Esophagus muscularis mucosa (tissue), 4 donors: ENCODE measurements around the gene GAS2L2. TPM values are rescaled to one million over a fixed set of nuclear protein-coding genes. Genes with fewer than 3 reads are reported as not detected.

Source experiments
- DNase-seq: peaks from one replicate; pipeline ENCODE4 v3.0.0-alpha.2; 2017; ENCODE audit errors: extremely low spot score
- H3K27ac ChIP-seq, 4 donors: fragments of 200-600 bp; sonication (generic); replicated peaks in 1 of 4; 1 replicate in 3 of 4; 2 replicates in 1 of 4; pipeline ENCODE4 v1.5.1; 2016 to 2019; ENCODE audit warnings: mild to moderate bottlenecking in 1 of 4
- H3K27me3 ChIP-seq, 4 donors: fragments of 200-600 bp; sonication (generic); one replicate each; pipeline versions ENCODE4 v1.5.1 to v1.6.0; 2016 to 2019
- H3K36me3 ChIP-seq, 4 donors: fragments of 200-600 bp; sonication (generic); one replicate each; pipeline ENCODE4 v1.5.1; 2016 to 2019
- H3K4me1 ChIP-seq, 4 donors: fragments of 200-600 bp; sonication (generic); one replicate each; pipeline ENCODE4 v1.5.1; 2016 to 2019
- H3K4me3 ChIP-seq, 4 donors: fragments of 200-600 bp; sonication (generic); 1 replicate in 2 of 4; 2 replicates in 2 of 4; pipeline ENCODE4 v1.5.1; 2016 to 2019; ENCODE audit warnings: mild to moderate bottlenecking in 4 of 4, moderate library complexity in 1 of 4
- H3K9me3 ChIP-seq, 4 donors: fragments of 200-600 bp; sonication (generic); 1 replicate in 3 of 4; 2 replicates in 1 of 4; pipeline ENCODE4 v1.5.1; 2016 to 2019
- CTCF ChIP-seq, 3 experiments: fragments of 200-600 bp in 2 of 3; fragments of 450-650 bp in 1 of 3; sonication (generic) in 2 of 3; IDR thresholded peaks; one replicate each; pipeline ENCODE4 v1.5.1; 2017 to 2019; ENCODE audit warnings: antibody characterized with exemption in 3 of 3, mild to moderate bottlenecking in 2 of 3, moderate library complexity in 1 of 3
- EP300 ChIP-seq: sonication (generic); formaldehyde crosslinking; IDR thresholded peaks from one replicate; pipeline ENCODE4 v1.6.1; 2017; ENCODE audit warnings: antibody characterized with exemption
- POLR2A ChIP-seq: fragments of 450-650 bp; IDR thresholded peaks from one replicate; pipeline ENCODE4 v1.6.1; 2017; ENCODE audit warnings: antibody characterized with exemption, moderate library complexity, mild to moderate bottlenecking, low read depth
- POLR2AphosphoS5 ChIP-seq, 2 donors: sonication (generic); formaldehyde crosslinking; IDR thresholded peaks; one replicate each; pipeline ENCODE4 v1.6.1; 2017; ENCODE audit warnings: antibody characterized with exemption in 2 of 2
- WGBS: methylation state at CpG from one replicate; pipeline ENCODE4 v1.1.5; 2018; 5-methylcytosine and 5-hydroxymethylcytosine counted together
- intact Hi-C: fragments of 100-400 bp; cut with DNase I; formaldehyde crosslinking; loops from one replicate; pipeline ENCODE4 v1.15.1; 2023
- total RNA-seq, 4 donors: library from RNA; depleted of rRNA; stranded (reverse); fragments of >200 nt; gene quantifications; one replicate each; pipeline versions ENCODE4 v1.1.0 to v1.2.1, GENCODE V29; 2016

GAS2L2 gene
- total RNA-seq, 4 donors from 2014 or later: 0.42 to 0.80 (median 0.48) TPM

DNA sequence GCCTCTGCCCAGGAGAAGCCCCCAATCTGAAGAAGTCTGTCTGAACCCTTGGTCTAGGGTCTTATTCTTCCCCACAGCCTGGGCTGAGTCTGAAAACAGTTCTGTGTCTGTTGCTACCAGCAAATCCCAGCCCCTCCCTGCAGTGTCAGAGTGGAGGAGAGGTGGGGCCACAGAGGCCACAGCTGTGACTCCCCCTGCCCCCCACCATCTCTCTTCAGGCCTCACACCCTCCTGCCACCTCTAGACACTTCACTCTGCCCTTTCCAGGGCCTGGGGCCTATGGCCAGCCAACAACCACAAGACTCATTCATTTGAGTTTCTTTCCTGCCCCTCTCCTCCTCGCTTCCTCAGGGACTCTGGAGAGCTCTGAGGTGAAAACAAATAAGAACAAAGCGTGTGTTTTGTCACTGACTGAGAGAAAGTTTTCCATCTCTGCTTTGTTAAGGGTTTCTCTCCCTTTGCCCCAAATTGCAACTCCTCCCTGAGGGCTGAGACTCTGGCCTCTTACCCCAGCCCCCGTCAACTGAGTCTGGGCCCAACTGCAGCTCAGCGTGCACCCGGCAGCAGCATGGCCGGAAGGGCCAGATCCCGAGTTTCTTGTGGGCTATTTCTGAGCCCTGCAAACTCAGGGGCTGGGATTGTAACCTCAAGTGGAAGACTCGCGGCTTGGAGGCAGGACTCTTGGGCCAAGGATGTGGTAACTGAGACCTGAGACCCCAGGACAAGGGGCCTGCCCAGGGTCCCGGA is 20.8 kb upstream of the GAS2L2 start:
- peaks cover 0 to 14% (median 2%) of the 10 kb centered on the region in 4 donors for H3K36me3 ChIP-seq
- peaks cover 23 to 71% (median 61%) of the 10 kb centered on the region in 4 donors for H3K4me1 ChIP-seq
- no peaks in the 10 kb centered on the region for H3K27me3 ChIP-seq
- peak overlapping the region; percentile 89 to 91 (median 90) for H3K27ac ChIP-seq
- H3K9me3 ChIP-seq: no peaks in the 10 kb centered on the region
- TF ChIP-seq EP300 (no peak), POLR2A (no peak), POLR2AphosphoS5 (IDR thresholded peaks at IDR 0.05) (no peak), CTCF (IDR thresholded peaks at IDR 0.05) (no peak)
- DNase-seq: no peak
- no peak overlapping the region for H3K4me3 ChIP-seq
- intact Hi-C loops: no loop called here
- WGBS: 42% methylated on average over 9 of the region's 10 CpGs

DNA sequence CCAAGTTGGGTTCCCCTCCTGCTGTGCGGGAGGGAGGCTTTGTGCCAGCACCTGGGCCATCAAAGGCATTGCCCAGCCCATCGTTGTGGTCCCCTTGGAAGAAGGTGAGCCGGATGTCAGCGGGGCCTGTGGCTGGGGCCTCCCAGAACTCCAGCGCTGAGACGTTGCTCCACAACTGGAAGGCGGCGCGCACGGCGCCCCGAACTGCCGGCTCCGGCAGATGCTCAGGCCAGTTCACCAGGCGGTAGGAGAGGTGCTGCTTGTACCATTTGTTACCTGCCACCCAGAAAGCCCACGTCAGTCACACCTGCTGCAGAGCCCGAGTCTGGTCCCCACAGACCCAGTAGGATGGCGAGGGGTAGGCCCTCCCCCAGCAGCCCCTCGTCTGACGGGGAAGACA is 20.1 kb upstream of the GAS2L2 start:
- Histone ChIP-seq H3K9me3 (no peaks in the 10 kb centered on the region), H3K27ac (peak overlapping the region; percentile 89 to 91 (median 90)), H3K4me3 (no peak overlapping the region), H3K4me1 (peaks cover 23 to 66% (median 57%) of the 10 kb centered on the region in 4 donors), H3K27me3 (no peaks in the 10 kb centered on the region), H3K36me3 (peaks cover 0 to 14% (median 0%) of the 10 kb centered on the region in 4 donors)
- intact Hi-C loops: no loop called here
- TF ChIP-seq POLR2AphosphoS5 (IDR thresholded peaks at IDR 0.05) (no peak), EP300 (no peak), POLR2A (no peak), CTCF (IDR thresholded peaks at IDR 0.05) (no peak)
- 86% methylated on average over 12 of the region's 20 CpGs for WGBS
- no peak for DNase-seq

- Histone ChIP-seq H3K27me3 (no peaks in the 10 kb centered on the region), H3K36me3 (no peaks in the 10 kb centered on the region), H3K9me3 (no peaks in the 10 kb centered on the region), H3K27ac (no peak overlapping the region), H3K4me3 (no peak overlapping the region), H3K4me1 (peaks cover 17 to 65% (median 49%) of the 10 kb centered on the region in 4 donors)
- intact Hi-C loops: loop anchor here (1.0 kb wide), 1 partner anchor 34 kb away; no protein-coding TSS in a partner anchor
- no peak for DNase-seq
- WGBS: 96% methylated on average over 36 of the region's 48 CpGs
- no peak for TF ChIP-seq CTCF (IDR thresholded peaks at IDR 0.05)
- TF ChIP-seq POLR2AphosphoS5 (IDR thresholded peaks at IDR 0.05): no peak
- TF ChIP-seq EP300: no peak
- TF ChIP-seq POLR2A: no peak
Measured at GRCh38 chr17:35769895-35770486, 17.0 kb upstream of the GAS2L2 start.

GRCh38 chr17:35768797-35769196 is 15.8 kb upstream of the GAS2L2 start:
- Histone ChIP-seq H3K36me3 (no peaks in the 10 kb centered on the region), H3K27ac (no peak overlapping the region), H3K4me3 (no peak overlapping the region), H3K27me3 (no peaks in the 10 kb centered on the region), H3K9me3 (no peaks in the 10 kb centered on the region), H3K4me1 (peaks cover 12 to 65% (median 49%) of the 10 kb centered on the region in 4 donors)
- intact Hi-C loops: loop anchor here (1.0 kb wide), 1 partner anchor 36 kb away; no protein-coding TSS in a partner anchor
- TF ChIP-seq POLR2AphosphoS5 (IDR thresholded peaks at IDR 0.05): no peak
- TF ChIP-seq CTCF (IDR thresholded peaks at IDR 0.05): no peak
- no peak for TF ChIP-seq EP300
- no peak for TF ChIP-seq POLR2A
- 97% methylated on average over 2 of the region's 2 CpGs for WGBS
- DNase-seq: no peak
